NCI-H774 (cell line): ENCODE data around the gene TTC23L.

Experiments
- DNase-seq: peaks from one replicate; lab custom pipeline; 2025; lab: John Stamatoyannopoulos, UW

TTC23L gene

DNA sequence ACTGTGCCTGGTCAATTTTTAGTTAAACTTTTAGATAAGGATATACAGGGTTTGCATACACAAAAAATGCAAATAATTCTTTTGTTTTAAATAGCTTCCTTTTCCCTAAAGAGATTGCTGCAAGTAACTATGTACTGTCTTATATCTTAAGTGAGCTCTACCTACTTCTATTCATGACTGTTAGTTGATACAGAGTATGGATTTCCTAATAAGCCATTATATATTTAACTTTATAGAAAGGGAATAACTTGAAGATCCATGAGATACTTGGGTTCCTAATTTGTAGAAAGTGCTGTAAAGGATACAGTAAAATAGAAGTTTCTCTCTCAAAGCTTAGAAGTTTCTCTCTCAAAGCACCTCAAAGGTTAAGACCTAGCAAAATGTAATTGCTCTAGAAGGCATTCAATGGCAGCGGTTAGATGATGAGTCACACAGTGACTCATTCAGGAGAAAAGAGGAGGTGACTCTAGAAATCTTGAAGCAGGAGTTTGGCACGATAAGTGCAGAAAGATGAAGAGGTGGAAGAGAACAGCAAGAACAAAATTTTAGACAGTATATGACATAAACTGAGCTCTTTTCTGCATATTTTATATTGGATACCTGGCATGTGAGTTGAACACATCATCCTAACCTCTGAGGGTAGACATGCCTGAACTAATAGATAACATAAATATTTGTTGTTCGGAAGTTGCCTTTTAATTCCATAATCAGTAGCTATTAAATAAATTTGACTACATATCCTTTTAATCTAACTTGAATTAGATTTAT is 84.9 kb downstream of the TTC23L start:
- DNase-seq, result no peak

GRCh38 chr5:34924462-34924765 is 85.5 kb downstream of the TTC23L start:
- DNase-seq, result no peak

DNA sequence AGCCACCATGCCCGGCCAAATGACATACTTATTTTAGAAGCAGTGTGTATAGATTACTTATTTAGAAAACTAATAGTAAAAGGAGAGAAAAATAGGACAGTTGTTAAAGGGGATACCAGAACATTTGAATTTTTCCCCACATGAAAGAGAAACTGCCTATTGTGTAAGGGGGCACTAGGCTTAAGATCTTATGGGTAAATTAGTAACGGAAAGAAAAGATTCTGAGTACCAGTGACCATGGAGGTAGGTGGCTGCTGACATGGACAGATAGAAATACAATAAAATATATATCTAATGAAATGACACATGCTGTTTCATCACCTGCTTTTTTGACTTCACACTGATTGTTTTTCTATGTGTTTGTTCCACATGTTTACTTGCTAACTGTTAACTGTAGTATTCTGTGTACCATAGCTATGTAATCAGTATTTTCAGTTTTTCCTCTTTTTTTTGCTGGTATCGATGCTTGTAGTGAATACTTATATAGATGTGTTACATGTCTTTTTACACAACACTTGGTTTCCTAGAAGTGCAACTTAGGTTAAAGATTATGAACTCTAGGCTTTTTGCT is 87.4 kb downstream of the TTC23L start:
- no peak for DNase-seq

DNA sequence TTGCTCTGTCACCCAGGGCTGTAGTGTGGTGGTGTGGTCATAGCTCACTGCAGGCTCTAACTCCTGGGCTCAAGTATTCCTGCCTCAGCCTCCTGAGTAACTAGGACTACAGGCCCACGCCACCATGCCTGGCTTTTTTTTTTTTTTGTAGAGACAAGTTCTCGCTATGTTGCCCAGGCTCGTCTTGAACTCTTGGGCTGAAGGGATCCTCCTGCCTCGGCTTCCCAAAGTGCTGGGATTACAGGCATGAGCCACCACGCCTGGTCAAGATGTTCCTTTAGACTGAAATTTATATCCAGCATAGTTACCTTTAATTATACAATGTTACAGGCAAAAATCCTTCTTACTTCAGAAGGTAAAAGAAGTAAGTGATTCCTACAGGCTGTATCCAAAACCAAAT is 88.8 kb downstream of the TTC23L start:
- DNase-seq, result no peak

GRCh38 chr5:34928267-34928666 is 89.3 kb downstream of the TTC23L start:
- DNase-seq, result no peak

DNA sequence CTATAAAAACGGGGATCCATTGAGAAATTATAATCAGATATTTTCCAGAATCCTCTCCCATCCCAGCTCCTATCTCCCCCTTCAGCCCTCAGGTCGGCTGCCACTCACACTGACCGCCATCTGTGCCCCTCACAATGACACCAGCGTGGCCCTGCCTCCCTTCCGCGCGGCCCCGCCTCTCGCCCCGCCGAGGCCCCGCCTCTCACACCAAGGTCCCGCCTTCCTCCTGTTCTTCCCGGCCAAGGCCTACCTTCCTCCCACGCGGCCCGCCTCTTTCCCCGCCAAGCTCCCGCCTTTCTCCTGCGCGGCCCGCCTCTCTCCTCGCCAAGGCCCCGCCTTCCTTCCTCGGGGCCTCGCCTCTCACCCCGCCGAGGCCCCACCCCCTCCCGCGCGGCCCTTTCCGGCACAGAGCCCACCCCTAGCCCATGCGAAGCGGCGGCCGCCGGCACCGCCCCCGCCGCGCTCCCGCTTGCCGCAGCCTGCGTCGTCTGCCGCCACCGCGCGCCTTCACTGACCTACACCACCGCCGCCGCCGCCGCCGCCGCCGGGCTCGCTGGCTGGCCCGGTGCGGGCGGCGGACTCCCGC is 90.3 kb downstream of the TTC23L start, which contains the start of gene DNAJC21:
Gene DNAJC21, plus strand, starts transcription at position 426 of the 586 bp plus-strand sequence. CDS start 261 bp downstream, outside the sequence.
- peak; percentile 99 for DNase-seq

DNA sequence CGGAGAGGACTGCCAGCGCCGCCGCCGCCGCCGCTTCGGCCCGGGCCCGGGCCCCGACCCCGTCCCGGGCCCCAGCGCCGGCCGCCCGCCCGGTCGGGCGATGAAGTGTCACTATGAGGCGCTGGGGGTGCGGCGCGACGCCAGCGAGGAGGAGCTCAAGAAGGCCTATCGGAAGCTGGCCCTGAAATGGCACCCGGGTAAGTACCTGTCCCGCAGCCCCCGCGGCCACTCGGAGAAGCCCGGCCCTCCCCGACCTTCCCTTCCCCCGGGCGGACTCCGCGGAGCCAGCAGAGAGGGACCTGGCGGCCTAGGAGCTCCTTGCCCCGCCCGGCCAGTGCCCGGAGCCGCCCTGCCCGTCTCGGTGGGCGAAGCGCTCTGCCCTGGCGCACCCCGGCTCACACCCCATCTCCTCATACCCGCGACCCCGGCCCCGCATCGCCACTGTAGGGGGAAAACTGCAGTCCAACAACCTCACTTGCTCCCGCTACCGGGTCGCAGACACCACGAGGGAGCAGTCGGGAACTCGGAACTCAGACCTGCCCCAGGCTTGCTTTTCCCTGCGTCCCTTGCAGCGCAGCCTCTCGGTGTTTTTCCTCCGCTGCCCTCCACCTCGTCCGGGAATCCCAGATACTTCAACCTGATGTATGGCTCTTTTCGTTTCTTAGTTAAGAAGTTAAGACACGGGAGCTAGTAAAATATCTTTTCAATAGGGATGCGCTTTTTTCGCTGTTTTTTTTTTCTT is 90.9 kb downstream of the TTC23L start:
- peak; percentile 91 for DNase-seq

DNA sequence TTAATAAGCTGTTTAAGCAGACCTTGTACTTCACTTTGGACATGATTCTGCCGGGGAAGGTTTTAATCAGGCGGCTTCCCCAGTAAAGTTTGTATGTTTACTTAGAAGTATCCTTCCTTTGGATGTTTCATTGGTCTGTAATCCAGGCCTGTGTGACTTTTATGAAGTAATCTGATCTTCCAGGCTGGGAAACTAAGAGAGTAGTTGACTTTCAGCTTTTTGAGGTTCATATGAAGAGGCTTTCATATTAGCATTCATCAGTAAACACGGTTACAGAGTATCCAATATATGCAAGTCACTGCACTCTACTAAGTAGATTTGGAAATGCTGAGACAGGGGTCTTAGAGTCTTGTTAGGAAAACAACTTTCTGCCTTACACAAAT is 91.5 kb downstream of the TTC23L start:
- no peak for DNase-seq

DNA sequence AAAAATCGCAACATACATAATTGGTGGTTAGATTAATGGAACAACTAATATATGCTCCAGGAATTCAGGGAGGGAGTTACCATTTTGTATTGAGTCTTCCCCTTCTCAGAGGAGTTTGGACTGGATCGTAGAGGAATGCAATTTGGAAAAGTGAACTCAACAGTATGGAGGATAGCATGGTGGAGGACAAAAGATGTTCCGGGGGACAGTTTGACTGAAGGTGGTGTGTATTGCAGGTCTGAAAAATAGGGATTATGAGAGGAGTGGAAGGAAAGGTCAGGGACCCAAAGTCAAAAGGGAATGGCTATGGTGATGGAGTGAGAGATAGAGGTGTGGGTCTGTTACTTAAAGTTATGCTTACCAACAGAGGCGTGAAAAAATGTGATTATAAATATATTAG is 91.9 kb downstream of the TTC23L start:
- DNase-seq, result no peak

- DNase-seq, result no peak
Observed at GRCh38 chr5:34932947-34933346, 94.0 kb downstream of the TTC23L start.

DNA sequence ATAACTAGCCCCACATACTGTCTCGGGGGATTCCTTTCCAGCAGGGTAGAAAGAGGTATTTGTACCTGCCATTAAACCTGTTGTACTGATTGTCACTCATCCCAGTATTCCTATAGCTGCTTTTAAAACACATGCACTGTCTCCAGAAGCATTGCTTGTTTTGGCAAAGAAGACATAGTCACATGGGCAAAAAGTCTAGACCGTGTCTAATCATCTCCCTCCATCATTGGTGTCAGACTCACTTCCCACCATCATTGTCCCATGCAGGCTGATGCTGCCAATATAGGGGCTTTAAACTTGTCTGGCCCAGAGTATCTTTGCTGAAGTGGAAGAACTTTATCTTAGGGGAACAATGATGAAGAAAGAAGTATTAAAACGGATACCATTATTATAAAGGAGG is 103.0 kb downstream of the TTC23L start:
- no peak for DNase-seq

- DNase-seq, result no peak
Observed at GRCh38 chr5:34944044-34944443, 105.1 kb downstream of the TTC23L start.

DNA sequence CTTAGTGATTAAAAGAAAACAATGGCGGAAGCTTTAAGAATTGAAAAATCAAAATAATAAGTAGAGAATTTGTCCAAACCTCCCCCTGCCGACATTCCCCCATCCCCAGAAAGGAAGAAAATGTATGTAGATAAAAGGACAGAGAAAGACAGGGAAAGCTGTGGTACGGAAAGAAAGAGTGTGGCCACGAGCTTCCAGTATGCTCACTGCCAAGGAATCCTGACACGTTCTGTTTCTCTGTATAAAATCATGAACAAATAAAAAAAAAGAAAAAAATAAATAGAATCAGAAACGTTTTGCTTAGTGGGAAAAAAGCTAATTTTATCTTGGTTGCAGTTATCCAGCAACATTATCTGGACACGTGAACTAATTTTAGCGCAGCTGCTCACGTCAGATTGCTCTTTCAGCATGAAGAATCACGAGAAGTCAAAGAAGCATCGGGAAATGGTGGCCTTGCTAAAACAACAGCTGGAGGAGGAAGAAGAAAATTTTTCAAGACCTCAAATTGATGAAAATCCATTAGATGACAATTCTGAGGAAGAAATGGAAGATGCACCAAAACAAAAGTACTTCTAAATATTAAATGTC is 105.6 kb downstream of the TTC23L start:
- DNase-seq, result no peak
